Measurements from ENCODE around the gene SKAP2.

DNA sequence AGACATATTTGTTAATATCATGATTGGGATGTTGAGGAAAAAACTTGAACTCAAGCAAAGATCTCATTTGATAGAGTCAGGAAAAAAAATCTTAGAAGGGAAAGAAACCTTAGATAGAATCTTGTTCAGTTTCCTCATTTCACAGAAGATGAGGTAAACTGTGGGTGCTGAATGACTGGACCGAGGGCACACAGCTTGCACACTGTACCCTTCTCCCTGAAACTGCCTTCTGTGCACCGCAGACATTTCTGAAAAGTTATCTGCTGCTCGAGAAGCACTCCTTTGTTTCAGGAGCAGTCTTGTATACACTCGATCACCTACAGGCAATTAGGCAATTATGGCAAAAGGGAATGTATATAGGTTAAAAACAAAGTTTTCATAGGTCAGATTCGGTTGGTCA, 167.4 kb downstream of the SKAP2 start:
- TF ChIP-seq, protein P1, sequence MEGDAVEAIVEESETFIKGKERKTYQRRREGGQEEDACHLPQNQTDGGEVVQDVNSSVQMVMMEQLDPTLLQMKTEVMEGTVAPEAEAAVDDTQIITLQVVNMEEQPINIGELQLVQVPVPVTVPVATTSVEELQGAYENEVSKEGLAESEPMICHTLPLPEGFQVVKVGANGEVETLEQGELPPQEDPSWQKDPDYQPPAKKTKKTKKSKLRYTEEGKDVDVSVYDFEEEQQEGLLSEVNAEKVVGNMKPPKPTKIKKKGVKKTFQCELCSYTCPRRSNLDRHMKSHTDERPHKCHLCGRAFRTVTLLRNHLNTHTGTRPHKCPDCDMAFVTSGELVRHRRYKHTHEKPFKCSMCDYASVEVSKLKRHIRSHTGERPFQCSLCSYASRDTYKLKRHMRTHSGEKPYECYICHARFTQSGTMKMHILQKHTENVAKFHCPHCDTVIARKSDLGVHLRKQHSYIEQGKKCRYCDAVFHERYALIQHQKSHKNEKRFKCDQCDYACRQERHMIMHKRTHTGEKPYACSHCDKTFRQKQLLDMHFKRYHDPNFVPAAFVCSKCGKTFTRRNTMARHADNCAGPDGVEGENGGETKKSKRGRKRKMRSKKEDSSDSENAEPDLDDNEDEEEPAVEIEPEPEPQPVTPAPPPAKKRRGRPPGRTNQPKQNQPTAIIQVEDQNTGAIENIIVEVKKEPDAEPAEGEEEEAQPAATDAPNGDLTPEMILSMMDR (conservative IDR thresholded peaks at IDR 0.05; ENCODE audit: low read depth, low read length) = no peak
- TF ChIP-seq MAFK (IDR thresholded peaks at IDR 0.05; ENCODE audit: low read depth, low read length) (no peak), POLR2A (IDR thresholded peaks at IDR 0.05; ENCODE audit: low read depth, low read length) (no peak), RCOR1 (IDR thresholded peaks at IDR 0.05; ENCODE audit: insufficient replicate concordance, low read length) (no peak), MAZ (IDR thresholded peaks at IDR 0.05; ENCODE audit: borderline replicate concordance, low read depth, low read length) (no peak), BHLHE40 (IDR thresholded peaks at IDR 0.05; ENCODE audit: low read depth, low read length) (no peak), SMC3 (IDR thresholded peaks at IDR 0.05; ENCODE audit: low read depth, low read length) (no peak), CEBPB (IDR thresholded peaks at IDR 0.05; ENCODE audit: low read depth, low read length) (no peak), RAD21 (IDR thresholded peaks at IDR 0.05; ENCODE audit: low read length) (no peak), RFX5 (IDR thresholded peaks at IDR 0.05; ENCODE audit: low read depth, low read length) (no peak), FOS (IDR thresholded peaks at IDR 0.05; ENCODE audit: low read depth, low read length) (no peak)
- TF ChIP-seq, protein P2, sequence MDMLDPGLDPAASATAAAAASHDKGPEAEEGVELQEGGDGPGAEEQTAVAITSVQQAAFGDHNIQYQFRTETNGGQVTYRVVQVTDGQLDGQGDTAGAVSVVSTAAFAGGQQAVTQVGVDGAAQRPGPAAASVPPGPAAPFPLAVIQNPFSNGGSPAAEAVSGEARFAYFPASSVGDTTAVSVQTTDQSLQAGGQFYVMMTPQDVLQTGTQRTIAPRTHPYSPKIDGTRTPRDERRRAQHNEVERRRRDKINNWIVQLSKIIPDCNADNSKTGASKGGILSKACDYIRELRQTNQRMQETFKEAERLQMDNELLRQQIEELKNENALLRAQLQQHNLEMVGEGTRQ (IDR thresholded peaks at IDR 0.05; ENCODE audit: low read depth, low read length) = no peak
